B cell (primary cell): ENCODE measurements around the gene FARP2.

Source experiments
- EZH2 ChIP-seq: IDR thresholded peaks from 2 replicates; pipeline ENCODE4 v1.6.1; 2012; ENCODE audit warnings: borderline replicate concordance, low read depth, mild to moderate bottlenecking, moderate library complexity, low read length; ENCODE audit not compliant: insufficient read depth, poor library complexity, severe bottlenecking
- TF ChIP-seq, protein P1 (sequence below): fragments of 200-600 bp; IDR thresholded peaks from one replicate; pipeline ENCODE4 v1.8.0; 2022; ENCODE audit warnings: antibody characterized with exemption, mild to moderate bottlenecking

- TF ChIP-seq, protein P1, sequence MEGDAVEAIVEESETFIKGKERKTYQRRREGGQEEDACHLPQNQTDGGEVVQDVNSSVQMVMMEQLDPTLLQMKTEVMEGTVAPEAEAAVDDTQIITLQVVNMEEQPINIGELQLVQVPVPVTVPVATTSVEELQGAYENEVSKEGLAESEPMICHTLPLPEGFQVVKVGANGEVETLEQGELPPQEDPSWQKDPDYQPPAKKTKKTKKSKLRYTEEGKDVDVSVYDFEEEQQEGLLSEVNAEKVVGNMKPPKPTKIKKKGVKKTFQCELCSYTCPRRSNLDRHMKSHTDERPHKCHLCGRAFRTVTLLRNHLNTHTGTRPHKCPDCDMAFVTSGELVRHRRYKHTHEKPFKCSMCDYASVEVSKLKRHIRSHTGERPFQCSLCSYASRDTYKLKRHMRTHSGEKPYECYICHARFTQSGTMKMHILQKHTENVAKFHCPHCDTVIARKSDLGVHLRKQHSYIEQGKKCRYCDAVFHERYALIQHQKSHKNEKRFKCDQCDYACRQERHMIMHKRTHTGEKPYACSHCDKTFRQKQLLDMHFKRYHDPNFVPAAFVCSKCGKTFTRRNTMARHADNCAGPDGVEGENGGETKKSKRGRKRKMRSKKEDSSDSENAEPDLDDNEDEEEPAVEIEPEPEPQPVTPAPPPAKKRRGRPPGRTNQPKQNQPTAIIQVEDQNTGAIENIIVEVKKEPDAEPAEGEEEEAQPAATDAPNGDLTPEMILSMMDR = no peak
- TF ChIP-seq EZH2 = no peak
Measured at GRCh38 chr2:241496904-241497877, 141.1 kb downstream of the FARP2 start.
